GM13976 (cell line): ENCODE results near the gene ATP9A.
"Not testable (repeated sequence)": the region's sequence is repeated elsewhere in the genome, so short reads cannot be mapped to it uniquely, and the experiment has no call there.

Experiments used
- DNase-seq: peaks from one replicate; pipeline ENCODE4 v3.0.0; 2012; ENCODE audit warnings: low spot score
- CTCF ChIP-seq: IDR thresholded peaks from 2 replicates; pipeline ENCODE4 v1.5.1; 2012; ENCODE audit warnings: borderline replicate concordance, mild to moderate bottlenecking; ENCODE audit not compliant: insufficient read depth; ENCODE audit errors: extremely low read depth, missing control alignments, control extremely low read depth
- in situ Hi-C: fragments of 300-500 bp; cut with MboI; formaldehyde crosslinking; loops from one replicate; pipeline ENCODE4 v1.12.0; 2022; ENCODE audit warnings: low sequenced_read_pairs, mixed read lengths, inconsistent platforms; ENCODE audit not compliant: unreplicated experiment

Gene ATP9A

GRCh38 chr20:51665543-51666118 lies 102.6 kb downstream of the ATP9A start:
- no peak for TF ChIP-seq CTCF
- in situ Hi-C loops = no loop called here
- no peak for DNase-seq

- in situ Hi-C loops = no loop called here
- DNase-seq = no peak
Observed at GRCh38 chr20:51661609-51662178, 106.5 kb downstream of the ATP9A start.

GRCh38 chr20:51660672-51661608 lies 107.2 kb downstream of the ATP9A start:
- no peak for DNase-seq
- no peak for TF ChIP-seq CTCF
- in situ Hi-C loops = no loop called here

More at GRCh38 chr20:51661609-51662178, 106.5 kb downstream of the ATP9A start:
- no peak for TF ChIP-seq CTCF

- in situ Hi-C loops = no loop called here
- DNase-seq = no peak
- TF ChIP-seq CTCF = no peak
Observed at GRCh38 chr20:51659491-51660050, 108.6 kb downstream of the ATP9A start.

GRCh38 chr20:51656726-51657260 lies 111.4 kb downstream of the ATP9A start:
- in situ Hi-C loops = no loop called here
- TF ChIP-seq CTCF = no peak
- DNase-seq = no peak

GRCh38 chr20:51656089-51656488 lies 112.1 kb downstream of the ATP9A start:
- in situ Hi-C loops, DNase-seq: not testable (repeated sequence)

GRCh38 chr20:51654495-51654894 lies 113.7 kb downstream of the ATP9A start:
- DNase-seq = no peak
- TF ChIP-seq CTCF = no peak
- in situ Hi-C loops = no loop called here
